Activated CD8-positive, alpha-beta memory T cell treated with anti-CD3 and anti-CD28 coated beads, Interleukin-2, amount 10 ng/mL, durations not matched to agents 7 days and 5 days (primary cell): ENCODE results near the gene WAPL. TPM values are rescaled to one million over a fixed set of nuclear protein-coding genes. Genes with fewer than 3 reads are reported as not detected.

ENCODE experiments used
- ATAC-seq: fragments of 150-1000 bp; cut with Tn5 transposase; one replicate; pipeline ENCODE4 v1.10.0; 2021; ENCODE audit warnings: moderate library complexity
- CTCF ChIA-PET: fragments of 350-600 bp; sonication (Branson Sonifier 250); formaldehyde crosslinking; loops from one replicate; lab custom pipeline; 2021; ENCODE audit warnings: antibody characterized with exemption; lab: Charles Lee
- DNase-seq: peaks from one replicate; pipeline ENCODE4 v3.0.0-alpha.2; 2020
- H3K27ac Mint-ChIP-seq: one replicate; pipeline ENCODE4 v1.8.0; 2021; ENCODE audit warnings: mild to moderate bottlenecking, mixed read lengths
- H3K27me3 Mint-ChIP-seq: one replicate; pipeline ENCODE4 v1.8.0; 2021; ENCODE audit warnings: mixed read lengths
- H3K36me3 Mint-ChIP-seq: one replicate; pipeline ENCODE4 v1.8.0; 2021; ENCODE audit warnings: mild to moderate bottlenecking, mixed read lengths
- H3K4me1 Mint-ChIP-seq: one replicate; pipeline ENCODE4 v1.8.0; 2021; ENCODE audit warnings: mixed read lengths
- H3K4me3 Mint-ChIP-seq: one replicate; pipeline ENCODE4 v1.8.0; 2021; ENCODE audit warnings: mild to moderate bottlenecking, moderate library complexity, mixed read lengths
- H3K9me3 Mint-ChIP-seq: one replicate; pipeline ENCODE4 v1.8.0; 2022; ENCODE audit warnings: low read depth, mixed read lengths
- total RNA-seq, 2 experiments: library from RNA; stranded (reverse); gene quantifications; one replicate each; pipeline ENCODE4 v1.2.3, GENCODE V29; 2021

Gene WAPL
- total RNA-seq, 2 experiments from 2014 or later, result 48.5 to 52.6 TPM

DNA sequence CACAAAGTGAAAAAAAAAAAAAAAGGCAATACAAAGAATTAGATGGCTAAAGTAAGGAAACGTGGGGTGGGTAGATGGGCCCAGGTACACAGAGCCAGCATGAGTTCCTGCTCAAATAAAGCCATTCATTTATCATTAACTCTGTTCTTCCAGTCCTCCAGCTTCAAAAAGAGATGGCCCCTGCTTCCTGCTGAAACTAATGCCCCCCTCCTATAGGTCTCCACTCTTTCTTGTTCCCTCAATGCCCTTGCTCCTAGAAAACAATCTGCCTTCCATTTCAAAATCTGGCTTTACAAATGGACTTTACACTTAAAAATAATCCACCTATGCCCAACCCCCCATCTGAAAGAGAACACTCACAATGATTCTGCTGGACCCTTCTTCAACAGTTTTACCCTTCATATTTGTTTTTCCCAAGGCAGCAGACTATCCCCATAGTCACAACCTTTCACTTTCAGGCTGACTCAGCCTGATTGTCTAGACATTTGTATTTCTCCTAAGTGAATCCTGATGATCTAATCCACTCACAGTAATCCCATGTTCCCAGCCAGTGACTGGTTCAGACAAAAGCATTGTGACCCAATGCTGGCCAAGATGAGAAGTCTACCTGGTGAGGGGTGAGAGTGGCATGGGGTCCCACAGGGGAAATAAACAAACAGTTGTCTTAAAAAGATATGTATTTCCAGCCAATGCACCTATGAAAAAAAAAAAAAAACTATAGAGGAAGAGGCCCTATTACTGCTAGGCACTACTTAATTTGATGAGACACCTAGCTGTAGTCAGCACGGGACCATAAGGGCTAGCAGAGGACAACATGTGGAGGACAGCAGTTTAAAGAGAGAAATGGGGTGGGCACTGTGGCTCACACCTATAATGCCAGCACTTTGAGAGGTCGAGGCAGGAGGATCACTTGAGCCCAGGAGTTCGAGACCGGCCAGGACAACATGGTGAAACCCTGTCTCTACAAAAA, 80.4 kb downstream of the WAPL start:
- Mint-ChIP-seq H3K27me3 (no peaks in the 10 kb centered on the region), H3K27ac (peak overlapping the region; percentile 41), H3K36me3 (peaks cover 62% of the 10 kb centered on the region), H3K9me3 (no peaks in the 10 kb centered on the region), H3K4me1 (peaks cover 31% of the 10 kb centered on the region), H3K4me3 (no peak overlapping the region)
- peak; percentile 42 for ATAC-seq
- DNase-seq, result no peak
- CTCF ChIA-PET, result interaction anchor here (2.2 kb wide), 1 partner anchor 41 kb away, joined by 8 read pairs; no protein-coding TSS in a partner anchor

DNA sequence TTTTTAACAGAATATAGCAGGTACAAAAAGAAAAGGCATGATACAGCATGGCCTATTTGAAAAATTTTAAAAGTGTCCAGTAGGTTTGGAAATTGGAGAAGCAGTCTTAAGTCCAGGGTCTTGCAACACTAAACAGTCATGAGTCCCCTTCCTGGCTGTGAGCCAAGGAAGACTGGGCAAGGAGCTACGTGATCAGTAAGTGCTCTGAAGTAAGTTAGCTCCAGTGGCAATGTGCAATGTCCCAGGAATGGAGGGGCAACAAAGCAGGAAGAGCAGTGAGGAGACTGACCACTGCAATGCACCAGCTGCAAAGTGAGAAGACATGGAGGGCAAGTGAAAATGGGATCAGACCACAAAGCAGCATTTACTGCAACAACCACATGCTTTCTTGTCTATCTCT, 82.0 kb downstream of the WAPL start:
- Mint-ChIP-seq H3K27ac (peak overlapping the region; percentile 53), H3K4me3 (no peak overlapping the region), H3K27me3 (no peaks in the 10 kb centered on the region), H3K4me1 (peaks cover 31% of the 10 kb centered on the region), H3K9me3 (no peaks in the 10 kb centered on the region), H3K36me3 (peaks cover 59% of the 10 kb centered on the region)
- DNase-seq (no peak), ATAC-seq (no peak)
- CTCF ChIA-PET, result interaction anchor here (0.7 to 1.0 kb wide), 3 partner anchors 9 to 555 kb away, joined by 3 to 4 read pairs (median 3); no protein-coding TSS in a partner anchor

DNA sequence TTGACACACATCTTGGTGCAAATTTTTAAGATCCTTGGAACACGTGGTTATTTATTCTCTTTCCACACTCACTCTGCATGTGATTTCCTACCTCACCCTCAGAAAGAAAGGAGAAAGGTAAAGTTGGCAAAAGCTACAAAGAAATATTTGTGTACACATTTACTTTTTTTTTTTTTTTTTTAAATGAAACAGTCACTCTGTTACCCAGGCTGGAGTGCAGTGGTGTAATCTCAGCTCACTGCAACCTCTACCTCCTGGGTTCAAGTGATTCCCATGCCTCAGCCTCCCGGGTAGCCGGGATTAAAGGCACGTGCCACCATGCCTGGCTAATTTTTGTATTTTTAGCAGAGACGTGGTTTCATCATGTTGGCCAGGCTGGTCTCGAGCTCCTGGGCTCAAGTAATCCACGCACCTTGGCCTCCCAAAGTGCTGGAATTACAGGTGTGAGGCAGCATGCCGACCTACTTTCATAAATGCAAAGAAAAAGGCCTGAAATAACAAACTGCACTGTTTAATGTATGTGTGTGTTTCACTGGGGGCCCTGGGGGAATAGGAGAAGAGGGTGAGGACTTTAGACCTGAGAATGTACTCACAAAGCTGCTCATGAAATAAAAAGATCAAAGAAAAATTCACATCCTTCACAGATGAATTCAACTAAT, 83.4 kb downstream of the WAPL start:
- Mint-ChIP-seq H3K27me3 (no peaks in the 10 kb centered on the region), H3K27ac (no peak overlapping the region), H3K4me3 (no peak overlapping the region), H3K4me1 (peaks cover 30% of the 10 kb centered on the region), H3K36me3 (peaks cover 48% of the 10 kb centered on the region), H3K9me3 (no peaks in the 10 kb centered on the region)
- DNase-seq (no peak), ATAC-seq (no peak)
- CTCF ChIA-PET, result interaction anchor here (1.0 to 1.7 kb wide), 2 partner anchors 10 to 38 kb away, joined by 3 to 6 read pairs; no protein-coding TSS in a partner anchor

DNA sequence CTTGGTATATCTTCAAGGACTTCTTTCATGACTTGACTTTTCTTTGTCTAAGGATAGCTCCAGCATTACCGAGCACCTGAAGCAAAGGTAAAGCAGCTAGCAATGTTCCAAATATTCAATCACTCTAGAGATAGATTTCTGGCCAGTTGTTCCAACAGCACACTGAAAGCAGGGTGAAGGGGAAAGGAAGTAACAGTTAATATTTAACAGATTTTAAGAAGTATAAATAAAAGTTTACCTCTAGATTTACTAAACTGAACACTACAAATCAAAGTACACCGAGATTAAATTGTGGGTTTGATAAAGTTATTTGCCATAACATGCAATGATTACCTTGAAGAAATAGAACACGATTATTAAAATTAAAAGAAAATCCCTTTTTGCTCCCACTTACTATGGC, 84.1 kb downstream of the WAPL start:
- Mint-ChIP-seq H3K36me3 (peaks cover 44% of the 10 kb centered on the region), H3K27ac (no peak overlapping the region), H3K9me3 (no peaks in the 10 kb centered on the region), H3K27me3 (no peaks in the 10 kb centered on the region), H3K4me3 (no peak overlapping the region), H3K4me1 (peaks cover 27% of the 10 kb centered on the region)
- DNase-seq (no peak), ATAC-seq (no peak)
- CTCF ChIA-PET, result interaction anchor here (1.7 kb wide), 1 partner anchor 37 kb away, joined by 6 read pairs; no protein-coding TSS in a partner anchor

DNA sequence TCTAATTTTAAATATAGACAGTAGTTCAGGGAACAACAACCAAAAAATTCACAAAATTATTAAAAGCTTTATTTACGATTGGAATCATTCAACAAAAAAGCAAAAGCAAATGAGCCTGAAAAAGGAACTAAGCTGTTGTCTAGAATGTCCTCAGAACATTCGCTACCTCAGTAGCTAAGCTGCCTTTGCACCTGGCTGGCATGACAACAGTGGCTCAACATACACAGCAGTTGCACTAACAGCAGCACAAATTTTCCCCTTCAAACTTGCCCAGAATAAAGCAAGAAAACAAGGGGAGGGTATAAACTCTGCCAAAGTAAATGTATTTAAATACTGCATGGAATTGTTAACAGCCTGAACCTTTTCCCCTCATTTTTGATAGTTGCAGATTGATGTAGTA, 84.6 kb downstream of the WAPL start:
- no peaks in the 10 kb centered on the region for H3K9me3 Mint-ChIP-seq
- CTCF ChIA-PET, result interaction anchor here (1.7 kb wide), 1 partner anchor 37 kb away, joined by 6 read pairs; no protein-coding TSS in a partner anchor
- peaks cover 26% of the 10 kb centered on the region for H3K4me1 Mint-ChIP-seq
- no peaks in the 10 kb centered on the region for H3K27me3 Mint-ChIP-seq
- no peak overlapping the region for H3K4me3 Mint-ChIP-seq
- ATAC-seq, result no peak
- no peak overlapping the region for H3K27ac Mint-ChIP-seq
- peaks cover 41% of the 10 kb centered on the region for H3K36me3 Mint-ChIP-seq
- no peak for DNase-seq

DNA sequence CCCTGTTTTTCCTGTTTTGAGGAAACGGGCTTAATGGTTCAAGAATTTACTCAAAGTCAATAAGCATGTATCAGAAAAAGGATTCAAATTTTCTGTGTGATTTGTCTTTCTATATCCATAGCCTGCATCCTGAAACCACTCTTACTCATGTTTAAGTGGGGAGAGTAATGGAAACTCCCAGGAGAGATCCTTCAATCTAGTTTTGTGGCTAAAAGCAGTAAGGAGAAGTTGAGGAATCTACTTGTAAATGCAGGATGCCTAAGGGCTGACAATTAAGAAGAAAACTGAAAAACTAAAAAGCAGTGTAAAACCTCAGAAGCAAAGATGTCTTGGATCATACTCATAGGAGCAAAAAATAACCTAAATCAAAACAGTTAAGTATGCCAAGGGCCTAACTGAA, 86.9 kb downstream of the WAPL start:
- Mint-ChIP-seq H3K27ac (no peak overlapping the region), H3K9me3 (no peaks in the 10 kb centered on the region), H3K36me3 (peaks cover 23% of the 10 kb centered on the region), H3K27me3 (no peaks in the 10 kb centered on the region), H3K4me3 (no peak overlapping the region), H3K4me1 (peaks cover 7% of the 10 kb centered on the region)
- CTCF ChIA-PET, result interaction anchor here (2.0 kb wide), 1 partner anchor 34 kb away, joined by 8 read pairs; no protein-coding TSS in a partner anchor
- DNase-seq, result no peak
- ATAC-seq, result no peak

DNA sequence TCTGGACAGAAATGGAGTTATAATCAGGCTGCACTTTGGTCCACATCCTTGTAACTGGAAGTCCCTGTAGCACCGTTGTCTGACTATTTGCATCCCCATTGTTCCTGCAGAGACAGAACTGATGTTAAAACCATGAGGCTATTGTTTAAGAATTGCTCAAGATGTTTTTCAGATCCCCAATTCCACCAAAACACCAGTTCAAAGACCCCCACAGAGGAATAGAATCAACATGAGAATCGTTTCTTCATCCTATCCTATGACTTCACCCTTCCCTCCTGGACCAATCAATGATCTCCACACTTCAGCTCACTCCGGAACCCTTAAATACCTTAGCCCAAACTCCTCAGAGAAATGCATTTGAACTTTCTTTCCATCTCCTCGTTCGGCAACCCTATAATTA, 97.9 kb downstream of the WAPL start:
- Mint-ChIP-seq H3K4me3 (no peak overlapping the region), H3K9me3 (no peaks in the 10 kb centered on the region), H3K4me1 (peaks cover 3% of the 10 kb centered on the region), H3K27me3 (peaks cover 18% of the 10 kb centered on the region), H3K27ac (no peak overlapping the region), H3K36me3 (no peaks in the 10 kb centered on the region)
- DNase-seq, result no peak
- ATAC-seq, result no peak
- CTCF ChIA-PET, result no interaction called here

DNA sequence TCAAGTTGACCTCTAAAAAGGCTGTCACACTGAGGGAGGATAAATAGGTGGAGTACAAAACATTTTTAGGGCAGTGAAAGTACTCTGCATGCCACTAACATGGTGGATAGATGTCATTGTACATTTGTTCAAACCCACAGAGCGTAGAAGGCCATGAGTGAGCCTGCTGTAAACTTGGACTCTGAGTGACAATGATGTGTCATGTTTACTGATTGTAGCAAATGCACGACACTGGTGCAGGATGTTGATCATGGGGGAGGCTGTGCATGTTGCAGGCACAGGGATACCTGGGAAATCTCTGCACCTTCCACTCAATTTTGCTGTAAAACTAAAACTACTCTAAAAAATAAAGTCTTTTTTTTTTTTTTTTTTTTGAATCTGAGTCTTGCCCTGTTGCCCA, 102.5 kb downstream of the WAPL start:
- Mint-ChIP-seq H3K27me3 (peaks cover 21% of the 10 kb centered on the region), H3K4me1 (peaks cover 8% of the 10 kb centered on the region), H3K4me3 (no peak overlapping the region), H3K27ac (no peak overlapping the region), H3K9me3 (no peaks in the 10 kb centered on the region), H3K36me3 (no peaks in the 10 kb centered on the region)
- ATAC-seq (no peak), DNase-seq (no peak)
- CTCF ChIA-PET, result interaction anchor here (2.0 kb wide), 1 partner anchor 19 kb away, joined by 8 read pairs; no protein-coding TSS in a partner anchor

DNA sequence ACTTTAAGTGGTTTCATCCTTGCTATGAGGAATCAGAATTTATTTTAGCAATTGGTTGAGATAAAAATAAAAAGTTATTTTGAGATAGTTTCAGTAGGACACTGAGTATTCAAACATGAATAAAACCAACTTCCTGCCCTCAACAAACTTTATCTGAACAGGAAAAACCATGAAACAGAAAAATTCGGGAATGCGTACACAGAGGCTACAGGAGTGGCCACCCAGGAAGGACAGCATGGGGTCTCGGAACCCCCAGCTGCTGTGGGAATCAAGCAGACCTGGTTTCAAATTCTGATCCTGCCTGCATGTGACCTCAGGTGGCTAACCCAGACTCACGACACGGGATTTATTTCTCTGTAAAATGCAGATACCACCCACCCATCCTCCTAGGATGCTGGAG, 106.0 kb downstream of the WAPL start:
- H3K4me1 Mint-ChIP-seq, result peaks cover 39% of the 10 kb centered on the region
- peak overlapping the region; percentile 11 for H3K27ac Mint-ChIP-seq
- CTCF ChIA-PET, result interaction anchor here (1.7 kb wide), 1 partner anchor 15 kb away, joined by 6 read pairs; no protein-coding TSS in a partner anchor
- no peak for DNase-seq
- no peak overlapping the region for H3K4me3 Mint-ChIP-seq
- ATAC-seq, result no peak
- peaks cover 5% of the 10 kb centered on the region for H3K9me3 Mint-ChIP-seq
- peaks cover 12% of the 10 kb centered on the region for H3K27me3 Mint-ChIP-seq
- H3K36me3 Mint-ChIP-seq, result peaks cover 6% of the 10 kb centered on the region

DNA sequence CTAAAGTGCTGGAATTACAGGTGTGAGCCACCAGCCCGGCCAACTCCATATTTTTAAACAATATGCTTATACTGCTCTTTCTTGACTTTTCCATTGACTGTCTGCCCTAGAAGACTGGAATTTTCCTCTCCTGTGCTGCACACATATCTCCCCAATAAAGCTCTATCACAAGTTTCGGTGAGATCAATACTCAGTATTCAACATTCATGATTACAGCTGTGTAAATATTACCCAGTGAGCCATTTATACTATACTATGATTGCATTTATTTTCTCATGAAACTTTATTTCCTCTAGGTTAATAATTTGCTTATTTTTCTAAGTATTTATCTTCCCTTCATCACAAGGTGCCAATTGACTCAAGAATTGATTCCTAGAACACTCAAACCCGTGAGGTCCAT, 106.5 kb downstream of the WAPL start:
- H3K36me3 Mint-ChIP-seq, result peaks cover 9% of the 10 kb centered on the region
- CTCF ChIA-PET, result interaction anchor here (1.7 kb wide), 1 partner anchor 15 kb away, joined by 6 read pairs; no protein-coding TSS in a partner anchor
- H3K4me1 Mint-ChIP-seq, result peaks cover 41% of the 10 kb centered on the region
- H3K27ac Mint-ChIP-seq, result no peak overlapping the region
- ATAC-seq (no peak), DNase-seq (no peak)
- H3K9me3 Mint-ChIP-seq, result peaks cover 7% of the 10 kb centered on the region
- H3K4me3 Mint-ChIP-seq, result no peak overlapping the region
- H3K27me3 Mint-ChIP-seq, result peaks cover 8% of the 10 kb centered on the region

DNA sequence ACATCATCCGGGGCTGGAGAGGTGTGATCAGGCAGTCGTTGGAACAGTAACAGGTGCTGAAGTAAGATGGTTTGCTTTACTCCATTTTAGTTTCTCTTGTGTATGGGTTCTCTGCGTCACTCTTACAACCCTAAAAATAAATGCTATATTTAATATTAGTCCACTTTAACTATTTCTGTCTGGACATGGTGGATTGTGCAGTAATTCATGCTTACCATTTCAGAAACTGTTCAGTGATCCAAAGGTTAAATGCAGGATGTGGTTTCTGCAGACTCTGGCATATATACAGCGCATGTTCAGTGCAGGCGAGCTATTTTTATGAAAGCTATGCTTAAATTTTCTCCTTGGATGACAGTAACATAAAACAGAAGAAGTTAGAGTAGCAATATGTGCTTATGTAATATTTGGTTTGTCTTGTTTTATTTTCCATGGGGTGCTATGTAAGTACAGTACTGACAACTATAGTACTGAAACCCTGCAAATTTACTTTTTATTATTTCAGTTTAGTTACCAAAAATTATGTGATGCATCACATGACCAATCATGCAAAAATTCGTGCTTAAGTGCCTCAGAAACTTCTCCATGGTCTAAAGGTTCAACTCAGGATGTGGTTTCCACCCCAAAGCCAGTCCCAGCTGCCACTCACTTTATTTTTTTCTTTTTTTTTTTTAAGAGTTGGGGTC, 108.4 kb downstream of the WAPL start:
- Mint-ChIP-seq H3K9me3 (peaks cover 7% of the 10 kb centered on the region), H3K36me3 (peaks cover 10% of the 10 kb centered on the region), H3K4me1 (peaks cover 36% of the 10 kb centered on the region), H3K27me3 (peaks cover 8% of the 10 kb centered on the region), H3K4me3 (peak overlapping the region; percentile 22), H3K27ac (peak overlapping the region; percentile 91)
- DNase-seq (peak; percentile 55), ATAC-seq (peak; percentile 68)
- CTCF ChIA-PET, result interaction anchor here (1.2 to 5.5 kb wide), 2 partner anchors 12 to 172 kb away, joined by 3 to 87 read pairs; no protein-coding TSS in a partner anchor

DNA sequence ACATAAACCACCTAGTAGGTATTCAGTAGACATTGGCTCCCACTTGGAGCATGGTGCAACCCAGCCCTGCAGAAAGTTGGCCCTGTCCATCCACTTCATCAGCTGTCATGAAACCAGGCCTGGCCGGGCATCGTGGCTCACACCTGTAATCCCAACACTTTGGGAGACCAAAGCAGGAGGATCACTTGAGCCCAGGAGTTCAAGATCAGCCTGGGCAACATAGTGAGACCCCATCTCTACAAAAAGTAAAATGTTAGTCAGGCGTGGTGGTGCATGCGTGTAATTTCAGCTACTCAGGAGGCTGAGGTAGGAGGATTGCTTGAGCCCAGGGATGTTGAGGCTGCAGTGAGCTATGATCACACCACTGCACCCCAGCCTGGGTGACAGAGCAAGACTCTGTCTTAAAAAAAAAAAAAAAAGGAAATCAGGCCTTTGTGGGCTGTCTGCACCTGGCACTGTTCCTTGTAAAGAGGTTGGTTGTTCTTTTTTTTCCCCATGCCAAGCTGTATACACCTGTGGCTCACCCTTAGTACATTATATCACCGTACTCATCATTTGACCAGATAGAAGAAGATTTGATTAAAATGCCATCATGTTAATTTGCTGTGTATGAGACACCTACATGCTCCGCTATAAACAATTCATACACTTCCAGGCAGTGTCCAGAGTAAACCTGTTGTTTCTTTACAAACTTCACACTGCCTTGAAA, 109.6 kb downstream of the WAPL start:
- no peak for DNase-seq
- Mint-ChIP-seq H3K9me3 (peaks cover 7% of the 10 kb centered on the region), H3K36me3 (peaks cover 10% of the 10 kb centered on the region), H3K4me1 (peaks cover 36% of the 10 kb centered on the region), H3K4me3 (no peak overlapping the region), H3K27ac (peak overlapping the region; percentile 91), H3K27me3 (peaks cover 8% of the 10 kb centered on the region)
- CTCF ChIA-PET, result interaction anchor here (0.7 to 5.5 kb wide), 6 partner anchors 11 to 175 kb away, joined by 3 to 87 read pairs (median 6); partner anchors contain the start of gene WAPL
- peak; percentile 37 for ATAC-seq
